ENCODE data around the gene ZBTB1. TPM values are rescaled to one million over a fixed set of nuclear protein-coding genes. Genes with fewer than 3 reads are reported as not detected.

The ZBTB1 gene
- total and polyA plus RNA-seq, 9 of the 15 experiments (the other 6 are each of a cell fraction or from before 2014, with no cell fraction given) = 2.3 to 16.5 (median 9.0) TPM

GRCh38 chr14:64541261-64541971, 36.8 kb downstream of the ZBTB1 start:
- Histone ChIP-seq H3K9me1 (ENCODE audit: control insufficient read depth, insufficient read depth, low read length) (no peaks in the 10 kb centered on the region), H3K27me3 (ENCODE audit: control insufficient read depth in 2 of 2, insufficient read depth in 2 of 2, low read length in 2 of 2) (peaks cover 2 to 7% of the 10 kb centered on the region in 2 experiments; a peak in 1 of 5 replicates), H3K9me3 (replicated peaks; ENCODE audit: control insufficient read depth, insufficient read depth, low read depth, low read length) (no peaks in the 10 kb centered on the region; the same call in 1 of the 2 replicates), H3K9ac (ENCODE audit: insufficient read depth in 1 of 2, low read depth in 2 of 2, low read length in 2 of 2) (no peak overlapping the region), H3K27ac (ENCODE audit: extremely low read depth, low read depth, low read length) (no peak overlapping the region), H4K20me1 (replicated peaks; ENCODE audit: control insufficient read depth, insufficient read depth, low read length) (no peaks in the 10 kb centered on the region), H3K79me2 (ENCODE audit: control insufficient read depth, insufficient read depth, low read length) (no peaks in the 10 kb centered on the region), H3K4me1 (replicated peaks in 1 of 2; ENCODE audit: control insufficient read depth in 2 of 2, insufficient read depth in 2 of 2, low read length in 2 of 2) (peaks cover 0 to 8% of the 10 kb centered on the region in 2 experiments; a peak in 1 of 5 replicates), H3K4me3 (no peak overlapping the region), H3K36me3 (ENCODE audit: control insufficient read depth, insufficient read depth, low read length) (no peaks in the 10 kb centered on the region), H3K4me2 (ENCODE audit: insufficient read depth, low read length) (no peak overlapping the region), H2AFZ (ENCODE audit: low read depth, low read length) (no peak overlapping the region)
- WGBS (ENCODE audit: insufficient coverage, low coverage, missing lambda C conversion rate) = 73% methylated on average over 35 of the region's 73 CpGs
- POLR2A ChIA-PET = no interaction called here
- intact Hi-C loops (cut with micrococcal nuclease) (no loop called here), in situ Hi-C loops (cut with MboI) (no loop called here)
- FAIRE-seq = no peak
- CTCF ChIA-PET (ENCODE audit: low intra/inter-chr PET ratio) = no interaction called here
- BruUV-seq (replicated peaks) = no TSS peak
- TF ChIP-seq ZNF77 (CRISPR knock-in tag; IDR thresholded peaks at IDR 0.05) (no peak), GTF2A2 (tag; IDR thresholded peaks at IDR 0.05) (no peak), TAL1 (IDR thresholded peaks at IDR 0.05) (no peak), TEAD1 (CRISPR knock-in tag; IDR thresholded peaks at IDR 0.05) (no peak), NCOA1 (IDR thresholded peaks at IDR 0.05; ENCODE audit: low read depth) (no peak), ZNF239 (CRISPR knock-in tag; IDR thresholded peaks at IDR 0.05) (no peak), SRSF7 (optimal IDR thresholded peaks at IDR 0.05; ENCODE audit: low read depth, low read length) (no peak), IRF9 (tag; IDR thresholded peaks at IDR 0.05) (no peak), CEBPB (tag; IDR thresholded peaks at IDR 0.05) (no peak), HSF4 (CRISPR knock-in tag; IDR thresholded peaks at IDR 0.05; ENCODE audit: borderline replicate concordance) (no peak), ZNF277 (CRISPR knock-in tag; IDR thresholded peaks at IDR 0.05; ENCODE audit: borderline replicate concordance) (no peak), ZNF778 (CRISPR knock-in tag; IDR thresholded peaks at IDR 0.05) (no peak), BRF2 (IDR thresholded peaks at IDR 0.05; ENCODE audit: borderline replicate concordance, insufficient read depth, insufficient read length) (no peak), U2AF2 (optimal IDR thresholded peaks at IDR 0.05; ENCODE audit: low read depth, low read length) (no peak)
- no peak for DNase-seq (ENCODE audit: extremely low read depth in 1 of 4, low spot score in 3 of 4)
- ATAC-seq = no peak
